Transverse colon (tissue), 3 donors: ENCODE results near the gene CACNA2D2.

Source experiments
- POLR2A ChIP-seq: fragments of 450-650 bp; IDR thresholded peaks from one replicate; pipeline ENCODE4 v1.6.1; 2016; ENCODE audit warnings: antibody characterized with exemption, mild to moderate bottlenecking, moderate library complexity
- TF ChIP-seq, protein P1 (sequence below), 5 experiments: fragments of 200-600 bp in 3 of 5; fragments of 450-650 bp in 2 of 5; sonication (generic) in 3 of 5; IDR thresholded peaks; 1 replicate in 2 of 5; 2 replicates in 3 of 5; pipeline ENCODE4 v1.5.1; 2016 to 2017; ENCODE audit warnings: antibody characterized with exemption in 5 of 5, inconsistent platforms in 3 of 5, mild to moderate bottlenecking in 2 of 5, moderate library complexity in 1 of 5

GRCh38 chr3:50520849-50521248 is 17.4 kb upstream of the CACNA2D2 start:
- TF ChIP-seq, protein P1, sequence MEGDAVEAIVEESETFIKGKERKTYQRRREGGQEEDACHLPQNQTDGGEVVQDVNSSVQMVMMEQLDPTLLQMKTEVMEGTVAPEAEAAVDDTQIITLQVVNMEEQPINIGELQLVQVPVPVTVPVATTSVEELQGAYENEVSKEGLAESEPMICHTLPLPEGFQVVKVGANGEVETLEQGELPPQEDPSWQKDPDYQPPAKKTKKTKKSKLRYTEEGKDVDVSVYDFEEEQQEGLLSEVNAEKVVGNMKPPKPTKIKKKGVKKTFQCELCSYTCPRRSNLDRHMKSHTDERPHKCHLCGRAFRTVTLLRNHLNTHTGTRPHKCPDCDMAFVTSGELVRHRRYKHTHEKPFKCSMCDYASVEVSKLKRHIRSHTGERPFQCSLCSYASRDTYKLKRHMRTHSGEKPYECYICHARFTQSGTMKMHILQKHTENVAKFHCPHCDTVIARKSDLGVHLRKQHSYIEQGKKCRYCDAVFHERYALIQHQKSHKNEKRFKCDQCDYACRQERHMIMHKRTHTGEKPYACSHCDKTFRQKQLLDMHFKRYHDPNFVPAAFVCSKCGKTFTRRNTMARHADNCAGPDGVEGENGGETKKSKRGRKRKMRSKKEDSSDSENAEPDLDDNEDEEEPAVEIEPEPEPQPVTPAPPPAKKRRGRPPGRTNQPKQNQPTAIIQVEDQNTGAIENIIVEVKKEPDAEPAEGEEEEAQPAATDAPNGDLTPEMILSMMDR (IDR thresholded peaks at IDR 0.05), result no peak
- TF ChIP-seq POLR2A, result no peak
